IMR-90 (cell line): ENCODE measurements around the gene LPAR5. TPM values are rescaled to one million over a fixed set of nuclear protein-coding genes. Genes with fewer than 3 reads are reported as not detected.

ENCODE experiments used
- ATAC-seq: fragments of 200-7000 bp; cut with Tn5 transposase; 2 replicates; pipeline ENCODE4 v1.9.1; 2020; ENCODE audit warnings: low read depth, mild to moderate bottlenecking, moderate library complexity
- BruUV-seq: library from RNA; stranded (reverse); fragments of 400-500 nt; replicated peaks from 2 replicates; lab custom pipeline; 2021; lab: Mats Ljungman, UMichigan
- CTCF ChIA-PET: fragments of 300-600 bp; formaldehyde crosslinking; extraction: SDS; loops from one replicate; lab custom pipeline; 2021; ENCODE audit warnings: antibody characterized with exemption; lab: Yijun Ruan, JAX
- POLR2A ChIA-PET: fragments of 300-600 bp; sonication (Branson Sonifier 250); formaldehyde crosslinking; loops from one replicate; lab custom pipeline; 2022; ENCODE audit warnings: antibody characterized with exemption; ENCODE audit not compliant: unreplicated experiment; lab: Charles Lee
- DNase-seq: peaks from one replicate; pipeline ENCODE4 v3.0.0; 2013
- H2AFZ ChIP-seq: replicated peaks from 2 replicates; pipeline ENCODE3; 2013; ENCODE audit warnings: low read length, mild to moderate bottlenecking; ENCODE audit not compliant: poor library complexity
- H2AK5ac ChIP-seq: 2 replicates; pipeline ENCODE4 v1.6.1; 2013; ENCODE audit warnings: low read depth, low read length, inconsistent platforms
- H2AK9ac ChIP-seq: replicated peaks from 2 replicates; pipeline ENCODE3; 2013; ENCODE audit warnings: mild to moderate bottlenecking, low read depth, low read length, moderate library complexity; ENCODE audit not compliant: poor library complexity
- H2BK120ac ChIP-seq: 2 replicates; pipeline ENCODE4 v1.6.1; 2013; ENCODE audit warnings: low read depth, low read length, inconsistent platforms
- H2BK15ac ChIP-seq: 3 replicates; pipeline ENCODE4 v1.6.1; 2013; ENCODE audit warnings: low read depth, low read length, inconsistent platforms
- H2BK20ac ChIP-seq: 2 replicates; pipeline ENCODE4 v1.6.1; 2013; ENCODE audit warnings: low read depth, mild to moderate bottlenecking, inconsistent platforms, low read length, moderate library complexity
- H2BK5ac ChIP-seq: 2 replicates; pipeline ENCODE4 v1.6.1; 2013; ENCODE audit warnings: mild to moderate bottlenecking, low read depth, low read length, inconsistent platforms; ENCODE audit not compliant: poor library complexity, severe bottlenecking
- H3K14ac ChIP-seq: replicated peaks from 2 replicates; pipeline ENCODE4 v1.6.1; 2013; ENCODE audit warnings: low read depth, low read length, inconsistent platforms
- H3K18ac ChIP-seq: 2 replicates; pipeline ENCODE4 v1.6.1; 2013; ENCODE audit warnings: low read depth, low read length, control low read depth
- H3K23ac ChIP-seq: 2 replicates; pipeline ENCODE4 v1.6.1; 2013; ENCODE audit warnings: low read depth, low read length, inconsistent platforms
- H3K27ac ChIP-seq: 2 replicates; pipeline ENCODE4 v1.5.1; 2013; ENCODE audit warnings: mild to moderate bottlenecking, control low read depth, low read length; ENCODE audit not compliant: insufficient read depth
- H3K27me3 ChIP-seq: 2 replicates; pipeline ENCODE4 v1.6.1; 2013; ENCODE audit warnings: low read length; ENCODE audit not compliant: control insufficient read depth, insufficient read depth
- H3K36me3 ChIP-seq: 2 replicates; pipeline ENCODE4 v1.6.1; 2013; ENCODE audit warnings: low read length, mixed read lengths; ENCODE audit not compliant: control insufficient read depth, insufficient read depth
- H3K4ac ChIP-seq: 2 replicates; pipeline ENCODE4 v1.6.1; 2013; ENCODE audit warnings: low read depth, low read length, inconsistent platforms
- H3K4me1 ChIP-seq: 2 replicates; pipeline ENCODE4 v1.6.1; 2013; ENCODE audit warnings: low read length, mixed read lengths; ENCODE audit not compliant: control insufficient read depth, insufficient read depth
- H3K4me2 ChIP-seq: 2 replicates; pipeline ENCODE4 v1.6.1; 2013; ENCODE audit warnings: low read depth, mild to moderate bottlenecking, control low read depth, low read length, moderate library complexity
- H3K4me3 ChIP-seq: 2 replicates; pipeline ENCODE4 v1.5.1; 2013; ENCODE audit warnings: low read depth, mild to moderate bottlenecking, control low read depth, low read length, moderate library complexity; ENCODE audit not compliant: insufficient read depth
- H3K56ac ChIP-seq: 2 replicates; pipeline ENCODE4 v1.6.1; 2013; ENCODE audit warnings: low read length, inconsistent platforms; ENCODE audit not compliant: insufficient read depth; ENCODE audit errors: extremely low read depth
- H3K79me1 ChIP-seq, 2 experiments: 2 replicates each; pipeline ENCODE4 v1.6.1; 2013; ENCODE audit warnings: low read length in 2 of 2, inconsistent platforms in 1 of 2, low read depth in 1 of 2
- H3K9ac ChIP-seq: 2 replicates; pipeline ENCODE4 v1.6.1; 2013; ENCODE audit warnings: low read depth, low read length, control low read depth
- H3K9me1 ChIP-seq: 2 replicates; pipeline ENCODE4 v1.6.1; 2013; ENCODE audit warnings: low read length, inconsistent platforms; ENCODE audit not compliant: insufficient read depth
- H3K9me3 ChIP-seq: 2 replicates; pipeline ENCODE4 v1.6.1; 2013; ENCODE audit warnings: low read length; ENCODE audit not compliant: control insufficient read depth, insufficient read depth
- H4K20me1 ChIP-seq: 2 replicates; pipeline ENCODE4 v1.6.1; 2013; ENCODE audit warnings: low read length, inconsistent platforms; ENCODE audit not compliant: insufficient read depth
- H4K5ac ChIP-seq: 2 replicates; pipeline ENCODE4 v1.6.1; 2013; ENCODE audit warnings: mild to moderate bottlenecking, low read depth, low read length, control low read depth
- H4K8ac ChIP-seq, 2 experiments: 2 replicates each; pipeline ENCODE4 v1.6.1; 2013; ENCODE audit warnings: low read depth in 2 of 2, low read length in 2 of 2, control low read depth in 1 of 2, inconsistent platforms in 1 of 2
- H4K91ac ChIP-seq: 2 replicates; pipeline ENCODE4 v1.6.1; 2013; ENCODE audit warnings: low read depth, low read length, inconsistent platforms; ENCODE audit not compliant: insufficient read depth
- BHLHE40 ChIP-seq: fragments of 150-350 bp; IDR thresholded peaks from 2 replicates; pipeline ENCODE4 v1.6.1; 2016; ENCODE audit warnings: mild to moderate bottlenecking, low read depth, low read length
- CEBPB ChIP-seq: IDR thresholded peaks from 2 replicates; pipeline ENCODE4 v1.6.1; 2012; ENCODE audit warnings: low read depth, low read length, improper control_type of control experiment
- CHD1 ChIP-seq: IDR thresholded peaks from 2 replicates; pipeline ENCODE4 v1.6.1; 2012; ENCODE audit warnings: low read depth, low read length, improper control_type of control experiment
- CTCF ChIP-seq: conservative IDR thresholded peaks from 2 replicates; pipeline ENCODE4 v1.5.1; 2012; ENCODE audit warnings: mild to moderate bottlenecking, low read depth, low read length, improper control_type of control experiment
- ELK1 ChIP-seq: fragments of 150-350 bp; IDR thresholded peaks from 2 replicates; pipeline ENCODE4 v1.6.1; 2016; ENCODE audit warnings: low read depth, mild to moderate bottlenecking, low read length, moderate library complexity, borderline replicate concordance
- FOS ChIP-seq: fragments of 150-350 bp; IDR thresholded peaks from 2 replicates; pipeline ENCODE4 v1.6.1; 2016; ENCODE audit warnings: low read depth, low read length
- MAFK ChIP-seq: IDR thresholded peaks from 2 replicates; pipeline ENCODE4 v1.6.1; 2012; ENCODE audit warnings: low read depth, low read length, improper control_type of control experiment
- MAZ ChIP-seq: IDR thresholded peaks from 2 replicates; pipeline ENCODE4 v1.6.1; 2012; ENCODE audit warnings: low read depth, mild to moderate bottlenecking, low read length, improper control_type of control experiment, moderate library complexity, borderline replicate concordance
- MXI1 ChIP-seq: IDR thresholded peaks from 2 replicates; pipeline ENCODE4 v1.6.1; 2012; ENCODE audit warnings: low read depth, mild to moderate bottlenecking, low read length, moderate library complexity, borderline replicate concordance
- NFE2L2 ChIP-seq: fragments of 150-350 bp; IDR thresholded peaks from 2 replicates; pipeline ENCODE4 v1.6.1; 2016; ENCODE audit warnings: low read depth, mild to moderate bottlenecking, low read length
- POLR2A ChIP-seq: IDR thresholded peaks from 2 replicates; pipeline ENCODE4 v1.6.1; 2012; ENCODE audit warnings: mild to moderate bottlenecking, low read depth, low read length
- RAD21 ChIP-seq: IDR thresholded peaks from 2 replicates; pipeline ENCODE4 v1.6.1; 2012; ENCODE audit warnings: low read length, improper control_type of control experiment
- RCOR1 ChIP-seq: IDR thresholded peaks from 2 replicates; pipeline ENCODE4 v1.6.1; 2012; ENCODE audit warnings: mild to moderate bottlenecking, low read length, improper control_type of control experiment; ENCODE audit not compliant: insufficient replicate concordance
- RFX5 ChIP-seq: IDR thresholded peaks from 2 replicates; pipeline ENCODE4 v1.8.0; 2012; ENCODE audit warnings: low read depth, mild to moderate bottlenecking, low read length, moderate library complexity
- SMC3 ChIP-seq: fragments of 150-350 bp; IDR thresholded peaks from 2 replicates; pipeline ENCODE4 v1.6.1; 2016; ENCODE audit warnings: low read depth, mild to moderate bottlenecking, antibody characterized with exemption, low read length, moderate library complexity
- USF2 ChIP-seq: fragments of 150-350 bp; IDR thresholded peaks from 2 replicates; pipeline ENCODE4 v1.6.1; 2017; ENCODE audit warnings: mild to moderate bottlenecking, antibody characterized with exemption, low read length, low read depth
- WGBS, 2 experiments: methylation state at CpG; one replicate each; pipeline versions ENCODE4 v1.1.5 to v1.1.7; 2013; ENCODE audit warnings: missing lambda C conversion rate in 2 of 2; ENCODE audit not compliant: insufficient read length in 1 of 2; ENCODE audit errors: extremely low coverage in 2 of 2; 5-methylcytosine and 5-hydroxymethylcytosine counted together
- dilution Hi-C: fragments of 300-500 bp; cut with HindIII; formaldehyde crosslinking; loops from one replicate; pipeline ENCODE4 v1.14.3; 2018; ENCODE audit warnings: low sequenced_read_pairs; ENCODE audit not compliant: unreplicated experiment
- in situ Hi-C: fragments of 300-500 bp; cut with MboI; formaldehyde crosslinking; loops from 3 replicates; pipeline ENCODE4 v1.14.3; 2019; ENCODE audit warnings: low sequenced_read_pairs, inconsistent platforms, mixed read lengths
- intact Hi-C: fragments of 100-400 bp; cut with micrococcal nuclease; formaldehyde crosslinking; loops from 2 replicates; pipeline ENCODE4 v1.10.0; 2022
- polyA plus RNA-seq, 3 experiments: library from polyadenylated mRNA; depleted of rRNA; stranded (reverse); fragments of >200 nt; gene quantifications; 2 replicates each; pipeline ENCODE4 v1.2.3, GENCODE V29; 2012; ENCODE audit warnings: low replicate concordance in 1 of 3
- total RNA-seq: library from RNA; depleted of rRNA; stranded (reverse); fragments of >200 nt; gene quantifications from 2 replicates; pipeline ENCODE4 v1.2.3, GENCODE V29; 2012

LPAR5 gene
- total and polyA plus RNA-seq, 2 of the 4 experiments (the other 2 are of a cell fraction) = not detected

- no peak overlapping the region for H2BK120ac ChIP-seq
- H3K4me3 ChIP-seq = no peak overlapping the region
- no peak overlapping the region for H3K4me2 ChIP-seq
- no peak overlapping the region for H2AK5ac ChIP-seq
- H3K18ac ChIP-seq = no peak overlapping the region
- TF ChIP-seq NFE2L2 (no peak), FOS (no peak), BHLHE40 (no peak), CTCF (no peak), RCOR1 (no peak), MXI1 (no peak), SMC3 (no peak), CHD1 (no peak), RFX5 (no peak), MAZ (no peak), POLR2A (no peak), RAD21 (no peak), CEBPB (no peak), MAFK (no peak), USF2 (no peak), ELK1 (no peak)
- no peak overlapping the region for H2AK9ac ChIP-seq
- BruUV-seq = no TSS peak
- 100% methylated on average over 1 of the region's 1 CpG; no CpG with 5 or more reads in 1 of the 2 experiments for WGBS, 2 experiments
- H3K9me1 ChIP-seq = no peaks in the 10 kb centered on the region
- ATAC-seq (no peak), DNase-seq (no peak)
- no peak overlapping the region for H2BK20ac ChIP-seq
- intact Hi-C loops = no loop called here
- H3K23ac ChIP-seq = no peak overlapping the region
- H3K36me3 ChIP-seq = peaks cover 47% of the 10 kb centered on the region
- POLR2A ChIA-PET = no interaction called here
- H4K8ac ChIP-seq = no peak overlapping the region
- H3K9me3 ChIP-seq = no peaks in the 10 kb centered on the region
- no peak overlapping the region for H4K91ac ChIP-seq
- H2AFZ ChIP-seq = no peak overlapping the region
- no peaks in the 10 kb centered on the region for H4K20me1 ChIP-seq
- H3K14ac ChIP-seq = no peak overlapping the region
- H3K4ac ChIP-seq = no peak overlapping the region
- no peak overlapping the region for H3K9ac ChIP-seq
- peaks cover 2 to 3% of the 10 kb centered on the region in 2 experiments for H3K79me1 ChIP-seq
- dilution Hi-C loops = no loop called here
- H3K56ac ChIP-seq = no peak overlapping the region
- H3K27me3 ChIP-seq = no peaks in the 10 kb centered on the region
- no peaks in the 10 kb centered on the region for H3K4me1 ChIP-seq
- no peak overlapping the region for H3K27ac ChIP-seq
- H2BK15ac ChIP-seq = no peak overlapping the region
- no peak overlapping the region for H4K5ac ChIP-seq
- H2BK5ac ChIP-seq = no peak overlapping the region
- CTCF ChIA-PET = no interaction called here
- in situ Hi-C loops = no loop called here
Measured at GRCh38 chr12:6653342-6653741, 17.6 kb upstream of the LPAR5 start.
